GM12878 (cell line): ENCODE data around the gene TDRD10.
A peak's percentile ranks its signal among the peaks of the same experiment; 100 is the strongest.

ENCODE experiments used
- ATF3 ChIP-seq: IDR thresholded peaks from 2 replicates; pipeline ENCODE4 v1.6.1; 2011; ENCODE audit warnings: low read depth, mild to moderate bottlenecking, low read length, moderate library complexity, borderline replicate concordance; ENCODE audit errors: extremely low read depth
- BCL3 ChIP-seq: IDR thresholded peaks from 2 replicates; pipeline ENCODE4 v1.6.1; 2011; ENCODE audit warnings: borderline replicate concordance, low read depth, mild to moderate bottlenecking, moderate library complexity, low read length; ENCODE audit not compliant: insufficient read depth, poor library complexity, severe bottlenecking
- CTCF ChIP-seq, 3 experiments: IDR thresholded peaks in 2 of 3; conservative IDR thresholded peaks in 1 of 3; 2 replicates each; pipeline ENCODE4 v1.5.1; 2011; ENCODE audit warnings: low read depth in 3 of 3, low read length in 3 of 3, mild to moderate bottlenecking in 3 of 3, control low read depth in 2 of 3, moderate library complexity in 2 of 3, inconsistent platforms in 1 of 3, mixed read lengths in 1 of 3; ENCODE audit not compliant: control insufficient read depth in 2 of 3, insufficient read depth in 1 of 3; ENCODE audit errors: extremely low read depth in 1 of 3
- EP300 ChIP-seq, 2 experiments: fragments of 150-350 bp in 1 of 2; IDR thresholded peaks; 2 replicates each; pipeline ENCODE4 v1.6.1; 2011 to 2012; ENCODE audit warnings: low read depth in 2 of 2, low read length in 2 of 2, borderline replicate concordance in 1 of 2, improper control_type of control experiment in 1 of 2, inconsistent platforms in 1 of 2; ENCODE audit not compliant: control insufficient read depth in 1 of 2
- NRF1 ChIP-seq: conservative IDR thresholded peaks from 2 replicates; pipeline ENCODE4 v1.6.1; 2011; ENCODE audit warnings: mild to moderate bottlenecking, low read depth, low read length, improper control_type of control experiment
- POLR2A ChIP-seq: IDR thresholded peaks from 2 replicates; pipeline ENCODE4 v1.6.1; 2011; ENCODE audit warnings: low read depth, mild to moderate bottlenecking, low read length
- POLR2AphosphoS5 ChIP-seq: IDR thresholded peaks from 2 replicates; pipeline ENCODE4 v1.6.1; 2011; ENCODE audit warnings: mild to moderate bottlenecking, low read length, inconsistent platforms
- RAD21 ChIP-seq: IDR thresholded peaks from 2 replicates; pipeline ENCODE4 v1.6.1; 2011; ENCODE audit warnings: mild to moderate bottlenecking, low read depth, low read length, moderate library complexity; ENCODE audit not compliant: insufficient read depth
- ZBTB33 ChIP-seq: fragments of 450-650 bp; IDR thresholded peaks from 2 replicates; pipeline ENCODE4 v1.6.1; 2017; ENCODE audit warnings: mild to moderate bottlenecking

GRCh38 chr1:154583773-154584172 lies 81.8 kb downstream of the TDRD10 start:
- no peak for TF ChIP-seq ATF3
- TF ChIP-seq POLR2A: no peak; the same call in 1 of the 2 replicates
- peak; percentile 26; the same call in 1 of the 2 replicates for TF ChIP-seq POLR2AphosphoS5
- no peak for TF ChIP-seq NRF1
- no peak for TF ChIP-seq CTCF (IDR thresholded peaks at IDR 0.05 in 2 of 3, conservative IDR thresholded peaks at IDR 0.05 in 1 of 3; ENCODE audit: control insufficient read depth in 2 of 3, extremely low read depth in 1 of 3, insufficient read depth in 1 of 3, low read depth in 3 of 3, low read length in 3 of 3)
- TF ChIP-seq ZBTB33: no peak
- no peak for TF ChIP-seq EP300 (IDR thresholded peaks at IDR 0.05; ENCODE audit: borderline replicate concordance in 1 of 2, control insufficient read depth in 1 of 2, low read depth in 2 of 2, low read length in 2 of 2)
- TF ChIP-seq BCL3: no peak
- no peak for TF ChIP-seq RAD21
